Retinal pigment epithelial cell (primary cell): ENCODE data around the gene CD2AP.

Experiments used
- DNase-seq: peaks from one replicate; pipeline ENCODE4 v3.0.0-alpha.2; 2010; ENCODE audit warnings: low read depth
- H3K4me3 ChIP-seq: 2 replicates; pipeline ENCODE4 v1.5.1; 2011; ENCODE audit warnings: mild to moderate bottlenecking, low read length, control low read depth, moderate library complexity
- CTCF ChIP-seq: conservative IDR thresholded peaks from 2 replicates; pipeline ENCODE4 v1.5.1; 2011; ENCODE audit warnings: low read depth, low read length, control low read depth, inconsistent platforms

CD2AP gene

GRCh38 chr6:47603995-47604394 lies 126.4 kb downstream of the CD2AP start:
- no peak overlapping the region for H3K4me3 ChIP-seq

DNA sequence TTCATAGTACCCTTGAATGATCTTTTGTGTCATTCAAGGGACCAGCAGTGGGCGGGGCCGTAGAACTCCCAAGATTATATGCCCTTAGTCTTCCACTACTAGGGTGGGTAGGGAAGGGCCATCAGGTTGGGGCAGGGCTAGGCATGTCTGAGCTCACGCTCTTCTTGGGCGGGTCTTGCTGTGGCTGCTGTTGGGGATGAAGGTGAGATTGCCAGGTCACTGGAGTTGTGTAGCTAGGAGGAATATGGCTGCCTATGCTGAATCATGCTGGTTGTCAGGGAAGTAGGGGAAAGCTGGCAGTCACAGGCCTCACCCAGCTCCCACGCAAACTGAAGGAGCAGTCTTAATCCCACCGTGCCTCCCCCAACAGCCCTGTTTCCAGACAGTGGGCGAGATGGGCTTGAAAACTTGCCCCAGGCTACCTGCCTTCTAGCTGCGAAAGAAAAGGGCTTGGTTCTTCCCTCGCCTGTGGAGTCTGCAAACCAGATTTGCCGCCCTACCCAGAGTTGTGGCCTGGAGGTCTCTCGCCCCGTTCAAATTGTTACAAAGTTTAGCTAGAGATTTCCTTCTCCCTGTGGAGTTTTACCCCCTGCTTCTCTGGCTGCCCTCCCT lies 144.4 kb downstream of the CD2AP start:
- no peak for DNase-seq
- no peak for TF ChIP-seq CTCF

More at GRCh38 chr6:47603995-47604394, 126.4 kb downstream of the CD2AP start:
- TF ChIP-seq CTCF: no peak
- DNase-seq: peak; percentile 8

GRCh38 chr6:47626782-47627181 lies 149.2 kb downstream of the CD2AP start:
- no peak for DNase-seq
- H3K4me3 ChIP-seq: no peak overlapping the region
- TF ChIP-seq CTCF: no peak

More for the DNA sequence above, 144.4 kb downstream of the CD2AP start:
- no peak overlapping the region for H3K4me3 ChIP-seq

DNA sequence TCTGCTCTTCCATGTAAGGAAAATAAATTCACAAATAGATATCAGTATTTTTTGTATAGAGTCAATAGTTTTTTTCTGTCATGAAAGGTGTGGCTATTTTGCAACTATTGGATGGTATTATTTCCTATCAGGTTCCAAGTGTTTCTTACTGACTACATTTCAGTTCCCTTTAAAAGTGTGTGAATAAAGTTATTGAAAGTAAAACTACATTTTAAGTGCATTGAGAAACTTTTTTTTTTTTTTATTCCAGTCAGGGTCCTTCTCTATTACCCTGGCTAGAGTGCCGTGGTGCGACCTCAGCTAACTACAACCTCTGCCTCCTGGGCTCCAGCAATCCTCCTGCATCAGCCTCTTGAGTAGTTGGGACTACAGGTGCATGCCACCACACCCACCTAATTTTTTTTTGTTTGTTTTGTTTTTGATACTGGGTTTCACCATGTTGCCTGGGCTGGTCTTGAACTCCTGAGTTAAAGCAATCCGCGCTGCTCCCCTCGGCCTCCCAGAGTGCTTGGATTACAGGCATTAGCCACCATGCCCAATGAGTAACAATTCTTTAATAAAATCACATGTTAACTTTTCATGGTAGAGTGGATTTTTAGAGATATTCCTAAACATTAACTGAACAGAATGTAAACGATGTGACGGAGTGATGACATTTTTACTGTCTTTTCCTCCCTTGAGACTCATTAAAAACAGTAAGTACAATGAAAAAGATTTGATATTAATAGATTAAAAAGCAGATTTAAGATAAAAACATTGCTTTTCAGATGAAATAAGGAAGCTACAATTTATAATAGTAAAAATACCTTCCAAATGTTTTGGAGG lies 151.1 kb downstream of the CD2AP start:
- TF ChIP-seq CTCF: no peak
- H3K4me3 ChIP-seq: no peak overlapping the region
- DNase-seq: no peak

- no peak overlapping the region for H3K4me3 ChIP-seq
- no peak for TF ChIP-seq CTCF
- DNase-seq: no peak
These were observed 152.4 kb downstream of the CD2AP start for GRCh38 chr6:47629954-47630353.

DNA sequence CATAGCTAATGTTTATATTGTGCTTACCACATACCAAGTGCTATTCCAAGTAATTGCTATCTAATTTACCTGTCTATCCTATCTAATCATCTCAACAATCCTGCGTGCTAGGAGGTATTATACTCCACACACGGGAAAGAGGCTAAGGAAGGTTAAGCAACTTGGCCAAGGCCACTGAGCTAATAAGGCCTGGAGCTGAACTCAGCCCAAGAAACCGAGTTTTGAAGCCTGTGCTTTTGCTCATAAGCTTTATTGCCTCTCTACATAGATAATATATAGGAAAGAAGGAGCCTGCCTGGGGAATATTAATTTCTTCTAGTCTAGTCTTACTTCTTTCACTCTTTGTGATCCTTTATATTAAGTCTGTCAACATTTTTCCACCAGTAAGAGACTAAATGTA lies 153.0 kb downstream of the CD2AP start:
- H3K4me3 ChIP-seq: no peak overlapping the region
- TF ChIP-seq CTCF: no peak
- no peak for DNase-seq

DNA sequence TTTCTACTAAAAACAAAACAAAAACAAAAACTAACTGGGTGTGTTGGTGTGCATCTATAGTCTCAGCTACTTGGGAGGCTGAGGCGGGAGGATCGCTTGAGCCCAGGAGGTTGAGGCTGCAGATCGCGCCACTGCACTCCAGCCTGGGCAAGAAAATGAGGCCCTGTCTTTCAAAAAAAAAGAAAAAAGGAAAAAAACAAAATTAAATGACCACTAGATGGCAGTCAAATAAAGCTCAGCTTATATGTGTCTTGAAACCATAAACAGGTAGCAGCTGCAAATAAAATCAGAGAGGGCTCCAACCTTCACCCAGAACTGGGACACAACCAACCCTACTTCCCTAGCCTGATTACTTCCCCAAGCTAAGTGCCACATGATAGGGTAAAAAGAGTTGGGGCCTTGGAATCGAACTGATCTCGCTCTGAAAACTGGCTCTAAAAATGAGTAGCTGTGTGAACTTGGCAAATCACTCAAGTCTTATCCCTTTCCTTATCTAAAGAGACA lies 153.7 kb downstream of the CD2AP start:
- H3K4me3 ChIP-seq: no peak overlapping the region
- no peak for DNase-seq
- peak; percentile 43 for TF ChIP-seq CTCF
